Measurements from ENCODE around the gene PLK2. TPM values are rescaled to one million over a fixed set of nuclear protein-coding genes. Genes with fewer than 3 reads are reported as not detected.

The PLK2 gene
- total RNA-seq, 1 donor from 2014 or later, result 53.4 TPM

GRCh38 chr5:58406394-58406793 lies 53.5 kb downstream of the PLK2 start:
- TF ChIP-seq CTCF (IDR thresholded peaks at IDR 0.05; ENCODE audit: unreplicated experiment), result no peak
- H3K27ac Mint-ChIP-seq, result no peak overlapping the region
- no peaks in the 10 kb centered on the region for H3K27me3 Mint-ChIP-seq
- no peaks in the 10 kb centered on the region for H3K9me3 Mint-ChIP-seq (ENCODE audit: low read depth)
- no peak for DNase-seq (ENCODE audit: low spot score, unreplicated experiment)
- H3K36me3 Mint-ChIP-seq (ENCODE audit: insufficient read depth), result no peaks in the 10 kb centered on the region
- H3K4me3 Mint-ChIP-seq (ENCODE audit: low read depth), result no peak overlapping the region
- peaks cover 21% of the 10 kb centered on the region for H3K4me1 Mint-ChIP-seq (ENCODE audit: low read depth)

GRCh38 chr5:58405175-58405574 lies 54.7 kb downstream of the PLK2 start:
- Mint-ChIP-seq H3K36me3 (ENCODE audit: insufficient read depth) (no peaks in the 10 kb centered on the region), H3K4me1 (ENCODE audit: low read depth) (peaks cover 14% of the 10 kb centered on the region), H3K27ac (no peak overlapping the region), H3K27me3 (no peaks in the 10 kb centered on the region), H3K9me3 (ENCODE audit: low read depth) (no peaks in the 10 kb centered on the region), H3K4me3 (ENCODE audit: low read depth) (no peak overlapping the region)
- no peak for DNase-seq (ENCODE audit: low spot score, unreplicated experiment)
- TF ChIP-seq CTCF (IDR thresholded peaks at IDR 0.05; ENCODE audit: unreplicated experiment), result no peak

- no peak overlapping the region for H3K4me3 Mint-ChIP-seq (ENCODE audit: low read depth)
- DNase-seq (ENCODE audit: low spot score, unreplicated experiment), result no peak
- no peak overlapping the region for H3K27ac Mint-ChIP-seq
- no peaks in the 10 kb centered on the region for H3K36me3 Mint-ChIP-seq (ENCODE audit: insufficient read depth)
- no peaks in the 10 kb centered on the region for H3K27me3 Mint-ChIP-seq
- TF ChIP-seq CTCF (IDR thresholded peaks at IDR 0.05; ENCODE audit: unreplicated experiment), result no peak
- peaks cover 14% of the 10 kb centered on the region for H3K4me1 Mint-ChIP-seq (ENCODE audit: low read depth)
- no peaks in the 10 kb centered on the region for H3K9me3 Mint-ChIP-seq (ENCODE audit: low read depth)
These were observed 55.2 kb downstream of the PLK2 start for GRCh38 chr5:58404734-58405133.

Other genes with a start within 250 kb of the PLK2 start
- not detected in 2 replicates for gene GAPT, start 31.3 kb upstream of the PLK2 start, total RNA-seq
- 18.9 and 25.2 TPM in 2 replicates for gene RAB3C, start 123.0 kb upstream of the PLK2 start, total RNA-seq

Data from progenitor cell of endocrine pancreas (in vitro differentiated cells).